ENCODE results near the gene KCNJ11.
"Not testable (repeated sequence)": the region's sequence is repeated elsewhere in the genome, so short reads cannot be mapped to it uniquely, and the experiment has no call there.

KCNJ11 gene

DNA sequence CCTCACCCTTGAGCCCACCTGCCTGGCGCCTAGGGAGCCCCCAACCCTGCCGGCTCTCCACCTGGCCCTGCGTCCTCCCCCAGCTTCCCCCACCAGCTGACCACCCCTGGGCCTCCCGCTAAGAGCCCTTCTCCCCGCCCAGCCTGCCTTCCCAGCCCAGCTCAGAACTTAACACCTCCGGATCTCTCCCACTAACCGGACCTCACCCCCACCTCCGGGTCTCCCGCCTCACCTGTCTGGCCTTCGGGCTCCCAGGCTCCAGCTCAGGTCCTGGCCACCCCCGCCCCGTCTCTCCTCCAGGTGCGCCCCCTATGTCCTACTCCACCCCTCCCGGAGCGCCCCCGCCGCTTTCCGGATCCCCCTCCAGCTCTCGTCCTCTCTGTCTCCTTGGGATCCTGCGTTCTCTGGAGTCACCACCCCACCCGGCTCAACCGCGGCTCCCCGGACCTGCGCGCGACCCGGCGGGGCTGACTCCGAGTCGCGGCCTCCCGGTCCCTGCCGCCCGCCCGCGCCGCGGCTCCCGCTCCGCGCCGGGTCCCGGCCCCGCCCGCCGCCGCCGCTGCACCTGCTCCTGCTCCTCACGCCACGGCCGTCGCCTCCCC lies at the start of gene KCNJ11:
Gene KCNJ11 (minus strand): TSS at position 51 of the 602 bp plus-strand sequence. CDS start 568 bp downstream, outside the sequence.
- no peak for DNase-seq
- in situ Hi-C loops (cut with MboI; ENCODE audit: low pct_unique_long_range_greater_than_20kb, low sequenced_read_pairs) = loop anchor here (10.0 kb wide), 1 partner anchor 116 kb away; no protein-coding TSS in a partner anchor

DNA sequence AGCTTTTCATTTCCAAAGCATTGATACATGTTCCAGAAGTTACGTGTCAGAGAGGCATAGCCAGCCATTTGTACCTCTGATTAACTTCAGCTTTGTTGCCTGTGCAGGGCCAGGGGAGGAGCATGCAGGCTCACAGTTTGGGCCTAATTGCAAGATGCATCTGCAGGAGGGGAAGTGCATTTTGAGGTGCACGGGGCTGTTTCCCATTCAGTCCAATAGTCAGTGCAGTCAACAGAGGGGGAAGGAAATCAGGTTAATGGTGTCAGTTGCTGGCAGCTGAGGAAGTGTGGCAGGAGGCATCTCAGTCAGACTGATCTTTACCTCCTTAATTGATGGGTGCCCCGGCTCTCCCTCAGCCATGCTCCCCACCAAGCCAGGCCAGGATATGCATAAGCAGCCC lies 48.9 kb upstream of the KCNJ11 start:
- in situ Hi-C loops (cut with MboI; ENCODE audit: low pct_unique_long_range_greater_than_20kb, low sequenced_read_pairs) = no loop called here
- DNase-seq = no peak

DNA sequence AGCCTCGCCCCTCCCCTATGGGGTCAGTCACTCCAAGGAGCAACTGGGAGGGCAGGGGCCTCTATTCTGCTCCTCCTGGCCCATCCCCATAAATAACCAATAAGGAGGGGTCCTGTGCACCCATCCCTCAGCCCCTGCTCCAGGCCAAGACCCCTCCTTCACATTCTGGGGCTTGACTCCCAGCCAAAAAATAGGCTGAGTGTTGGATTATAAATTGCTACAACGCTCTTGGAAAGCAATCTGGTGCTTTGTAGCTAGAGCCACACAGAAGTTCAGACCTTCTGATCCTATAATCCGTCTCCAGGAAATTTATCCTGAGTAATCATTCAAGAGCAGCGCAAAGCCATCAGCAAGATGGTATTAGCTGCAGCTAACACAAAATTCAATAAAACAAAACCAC lies 45.6 kb upstream of the KCNJ11 start:
- in situ Hi-C loops (cut with MboI; ENCODE audit: low pct_unique_long_range_greater_than_20kb, low sequenced_read_pairs) = no loop called here
- DNase-seq = no peak

DNA sequence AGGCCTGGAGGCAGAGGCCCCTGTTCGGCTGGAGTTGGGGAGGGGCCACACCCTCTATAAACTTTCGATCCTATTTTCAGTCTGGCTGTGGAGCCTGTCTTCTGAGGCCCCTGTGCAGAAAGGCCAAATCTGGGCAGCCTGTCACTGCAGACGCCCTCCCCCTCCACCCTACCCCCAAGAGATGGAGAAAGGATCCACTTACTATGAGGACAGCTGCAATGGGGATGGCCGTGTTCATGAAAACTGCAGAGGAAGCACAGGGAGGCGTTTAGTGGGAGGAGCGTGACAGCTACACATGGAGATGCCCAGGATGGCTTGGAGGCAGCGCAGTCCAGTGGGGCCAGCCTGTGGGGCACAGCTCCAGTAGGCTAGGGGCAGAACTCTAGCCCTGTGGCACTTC lies 43.5 kb upstream of the KCNJ11 start:
- in situ Hi-C loops (cut with MboI; ENCODE audit: low pct_unique_long_range_greater_than_20kb, low sequenced_read_pairs) = no loop called here
- DNase-seq = no peak

DNA sequence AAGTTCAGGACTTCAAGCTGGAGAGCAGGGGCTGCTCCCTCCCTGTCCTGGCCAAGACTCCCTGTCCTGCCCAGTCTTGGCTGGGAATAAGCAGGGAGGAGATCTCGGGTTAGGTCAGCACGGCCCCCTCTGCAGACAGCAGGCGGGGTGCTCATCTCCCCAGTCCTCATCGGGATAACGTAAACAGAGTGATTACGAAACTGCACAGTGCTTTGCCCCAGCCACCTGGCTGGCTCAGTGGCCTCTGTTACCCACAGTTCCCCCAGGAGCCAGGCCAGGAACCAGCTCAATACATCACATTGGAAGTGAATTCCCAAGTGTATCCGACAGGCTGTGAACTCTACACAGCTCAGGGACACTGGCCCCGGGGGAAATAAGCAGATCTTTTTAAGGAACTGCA lies 42.7 kb upstream of the KCNJ11 start:
- no peak for DNase-seq
- in situ Hi-C loops (cut with MboI; ENCODE audit: low pct_unique_long_range_greater_than_20kb, low sequenced_read_pairs) = no loop called here

DNA sequence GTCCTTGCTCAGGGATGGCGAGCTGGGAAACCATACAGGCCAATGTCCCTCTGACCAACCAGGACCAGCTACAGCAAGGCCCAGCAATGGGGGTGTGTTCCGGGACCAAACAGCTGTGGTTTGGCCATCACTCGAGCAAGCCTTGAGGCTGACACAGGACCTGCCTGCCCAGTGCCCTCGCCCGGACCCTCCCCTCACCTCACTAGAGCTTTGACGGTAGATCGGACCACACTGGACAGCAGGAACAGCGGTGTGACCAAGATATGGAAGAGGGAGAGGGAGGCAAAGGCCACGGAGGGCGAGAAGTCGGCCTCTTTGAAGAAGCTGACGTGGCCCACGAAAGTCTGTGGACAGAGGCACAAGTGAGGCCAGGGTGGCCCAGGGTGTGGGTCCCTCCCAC lies 42.2 kb upstream of the KCNJ11 start:
- in situ Hi-C loops (cut with MboI; ENCODE audit: low pct_unique_long_range_greater_than_20kb, low sequenced_read_pairs) = no loop called here
- DNase-seq = no peak

DNA sequence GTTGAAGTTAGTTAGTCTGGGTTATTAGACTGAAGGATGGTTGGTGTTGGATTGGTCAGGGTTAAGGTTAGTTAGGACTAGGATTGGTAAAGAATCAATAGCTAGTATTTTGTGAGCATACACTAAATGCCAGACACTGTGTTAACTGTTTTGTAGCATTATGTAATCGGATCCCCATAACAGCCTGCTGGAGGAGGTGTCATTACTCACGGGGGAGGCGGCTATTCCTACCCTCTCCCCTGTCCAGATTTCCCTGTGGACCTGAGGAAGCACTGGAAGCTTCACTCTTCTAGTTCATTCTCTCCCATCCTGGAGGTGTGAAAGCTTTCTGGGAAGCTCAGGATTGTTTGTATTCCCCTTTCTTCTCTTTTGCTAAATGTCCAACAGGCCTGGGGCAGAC lies 40.5 kb upstream of the KCNJ11 start:
- no peak for DNase-seq
- in situ Hi-C loops (cut with MboI; ENCODE audit: low pct_unique_long_range_greater_than_20kb, low sequenced_read_pairs) = no loop called here

DNA sequence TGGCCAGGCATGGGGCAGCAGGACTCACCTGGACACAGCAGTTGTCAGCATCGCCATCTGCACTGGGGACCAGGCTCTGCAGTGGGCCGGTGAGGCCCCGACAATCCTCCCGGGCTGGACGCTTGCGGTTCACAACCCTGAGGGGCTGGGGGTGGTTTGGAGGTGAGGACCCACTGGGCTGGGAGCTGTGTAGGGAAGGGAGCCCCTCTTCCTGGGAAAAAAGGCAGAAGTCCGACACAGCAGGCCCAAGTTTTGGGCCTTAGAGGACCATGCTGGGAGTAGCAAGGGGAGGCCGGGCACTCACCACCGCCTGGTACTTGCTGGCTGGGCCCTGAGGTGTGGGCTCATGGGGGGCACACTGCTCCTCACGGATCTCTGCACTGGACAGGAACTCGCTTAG lies 39.8 kb upstream of the KCNJ11 start:
- in situ Hi-C loops (cut with MboI; ENCODE audit: low pct_unique_long_range_greater_than_20kb, low sequenced_read_pairs) = no loop called here
- no peak for DNase-seq

DNA sequence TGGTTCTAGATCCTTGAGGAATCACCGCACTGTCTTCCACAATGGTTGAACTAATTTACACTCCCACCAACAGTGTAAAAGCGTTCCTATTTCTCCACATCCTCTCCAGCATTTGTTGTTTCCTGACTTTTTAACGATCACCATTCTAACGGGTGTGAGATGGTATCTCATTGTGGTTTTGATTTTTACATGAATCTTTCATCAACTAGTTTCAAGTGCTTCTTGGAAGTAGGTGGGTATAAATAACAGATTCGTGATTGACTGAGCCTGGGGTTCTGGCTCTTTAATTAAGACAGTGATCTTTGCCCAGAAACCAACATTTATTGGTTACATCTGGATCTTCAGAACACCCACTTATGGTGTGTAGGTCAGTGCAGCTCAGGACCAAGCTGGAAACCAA lies 37.8 kb upstream of the KCNJ11 start:
- in situ Hi-C loops (cut with MboI; ENCODE audit: low pct_unique_long_range_greater_than_20kb, low sequenced_read_pairs) = not testable (repeated sequence)
- DNase-seq = peak; percentile 66

DNA sequence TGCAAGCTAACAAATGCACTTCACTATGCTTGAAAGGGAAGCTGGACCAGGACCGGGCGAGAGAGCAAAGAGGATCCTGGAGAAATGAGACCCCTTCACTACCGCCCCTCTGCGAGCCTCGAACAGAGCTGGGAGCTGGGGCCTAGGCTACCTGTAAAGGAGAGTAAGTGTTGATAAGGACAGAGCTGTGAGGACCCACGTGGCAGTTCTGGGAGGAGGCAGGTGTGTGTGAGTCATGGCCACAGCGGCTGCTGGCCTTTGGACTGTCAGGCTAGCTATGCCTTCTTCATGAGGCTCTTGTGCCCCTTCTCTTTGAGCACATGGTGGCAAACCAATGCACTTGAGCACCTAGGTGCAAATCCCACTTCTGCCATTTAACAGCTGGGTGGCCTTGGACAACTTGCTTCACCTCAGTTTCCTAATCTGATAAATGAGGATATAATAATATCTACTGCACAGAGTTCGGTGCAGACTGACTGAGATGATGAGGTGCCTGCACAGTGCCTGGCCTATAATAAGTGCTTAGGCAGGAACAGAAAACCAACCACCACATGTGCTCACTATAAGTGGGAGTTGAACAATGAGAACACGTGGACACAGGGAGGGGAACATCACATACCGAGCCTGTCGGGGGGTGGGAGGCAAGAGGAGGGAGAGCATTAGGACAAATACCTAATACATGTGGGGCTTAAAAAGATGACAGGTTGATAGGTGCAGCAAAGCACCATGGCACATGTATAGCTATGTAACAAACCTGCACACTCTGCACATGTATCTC lies 35.3 kb upstream of the KCNJ11 start:
- no peak for DNase-seq
- in situ Hi-C loops (cut with MboI; ENCODE audit: low pct_unique_long_range_greater_than_20kb, low sequenced_read_pairs) = no loop called here

DNA sequence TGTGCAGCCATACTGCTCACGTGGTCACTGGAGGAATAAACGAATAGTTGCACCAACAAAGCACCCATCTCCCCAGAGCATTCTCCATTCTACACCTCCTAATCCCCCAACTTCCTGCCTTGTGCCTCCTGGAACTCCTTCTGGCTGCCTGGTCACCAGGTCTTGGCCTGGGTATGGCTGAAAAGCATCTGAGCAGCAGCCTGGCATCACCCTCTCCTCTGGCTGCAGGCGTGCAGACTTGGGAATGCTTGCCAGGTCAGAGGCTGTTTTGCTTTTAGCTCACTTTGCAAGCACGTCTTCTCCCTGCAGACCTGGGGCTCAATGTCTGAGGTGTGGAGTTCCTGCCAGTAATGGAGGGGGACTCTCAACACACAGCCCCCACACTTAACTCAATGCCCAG lies 33.3 kb upstream of the KCNJ11 start:
- in situ Hi-C loops (cut with MboI; ENCODE audit: low pct_unique_long_range_greater_than_20kb, low sequenced_read_pairs) = no loop called here
- DNase-seq = no peak

DNA sequence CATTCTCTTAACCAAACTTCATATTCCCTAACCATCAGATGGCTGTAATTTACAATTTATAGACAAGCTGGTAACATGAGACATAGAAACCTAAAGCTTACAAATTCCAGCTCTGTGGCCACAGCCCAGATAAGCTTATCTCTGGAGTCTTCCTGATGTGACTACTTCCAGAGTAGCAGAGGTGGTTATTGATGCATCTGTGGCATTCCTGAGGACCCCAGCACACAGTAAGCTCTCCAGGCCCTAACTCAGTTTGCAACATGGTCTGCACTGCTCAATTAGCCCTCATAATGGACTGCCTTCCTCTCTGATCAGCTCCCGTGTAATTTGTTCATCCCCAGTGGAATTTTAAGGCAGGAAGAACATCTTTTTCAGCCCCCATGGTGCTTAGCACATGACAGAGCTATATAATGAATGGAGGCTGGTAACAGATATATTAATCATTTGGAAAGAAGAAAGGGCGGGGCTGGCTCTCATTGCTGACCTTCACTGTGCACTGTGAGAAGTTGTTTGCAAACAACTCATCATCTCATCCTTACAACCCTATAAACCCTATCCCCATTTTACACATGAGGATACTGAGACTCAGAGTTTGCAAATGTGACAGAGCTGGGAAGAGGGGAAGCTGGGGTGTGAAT lies 30.1 kb upstream of the KCNJ11 start:
- in situ Hi-C loops (cut with MboI; ENCODE audit: low pct_unique_long_range_greater_than_20kb, low sequenced_read_pairs) = no loop called here

DNA sequence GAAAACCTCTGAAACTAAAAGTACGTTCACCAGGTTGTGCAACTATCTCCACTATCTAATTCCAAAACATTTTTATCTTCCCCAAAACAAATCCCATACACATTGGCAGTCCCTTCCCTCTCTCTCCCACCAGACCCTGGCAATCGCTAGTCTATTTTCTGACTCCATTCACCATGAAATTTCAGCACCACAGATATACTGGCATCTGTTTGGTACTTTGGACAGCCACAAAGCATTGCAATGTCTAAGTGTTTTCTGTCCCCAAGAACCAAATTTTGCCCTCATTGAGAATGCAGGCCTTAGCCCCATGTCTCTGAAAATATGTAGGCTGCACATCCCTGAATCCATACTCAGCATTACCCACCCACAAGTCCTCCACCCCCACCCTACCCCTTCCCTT lies 28.0 kb upstream of the KCNJ11 start:
- in situ Hi-C loops (cut with MboI; ENCODE audit: low pct_unique_long_range_greater_than_20kb, low sequenced_read_pairs) = no loop called here

More for the DNA sequence above, 30.1 kb upstream of the KCNJ11 start:
- no peak for DNase-seq

DNA sequence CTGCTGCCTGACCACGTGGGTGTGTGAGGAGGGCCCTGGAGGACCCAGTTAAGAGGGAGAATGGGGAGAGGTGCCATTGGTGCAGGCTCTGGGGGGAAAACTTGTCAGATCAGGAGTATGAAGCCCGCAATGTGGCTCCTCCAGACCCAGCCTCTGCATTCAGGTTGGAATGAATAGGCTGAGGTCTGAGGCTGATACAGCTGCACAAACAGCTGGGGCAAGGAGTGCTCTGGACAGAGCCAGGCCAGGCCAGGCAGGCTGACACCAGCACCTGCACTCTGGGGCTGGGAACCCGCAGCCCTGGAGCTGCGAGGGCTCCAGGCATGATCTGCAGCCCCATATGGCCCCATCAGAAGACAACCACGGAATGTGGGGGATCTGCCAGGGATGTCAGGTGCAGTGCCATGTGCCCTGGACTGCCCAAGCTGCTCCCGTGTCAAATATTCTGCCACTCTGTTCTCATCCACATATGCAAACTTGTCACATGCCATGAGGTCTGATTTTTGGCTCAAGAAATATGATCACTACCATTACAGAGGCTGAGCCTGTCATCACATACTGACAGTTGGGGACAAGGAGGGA lies 27.2 kb upstream of the KCNJ11 start:
- DNase-seq = no peak
- in situ Hi-C loops (cut with MboI; ENCODE audit: low pct_unique_long_range_greater_than_20kb, low sequenced_read_pairs) = no loop called here

More for the DNA sequence above, 28.0 kb upstream of the KCNJ11 start:
- no peak for DNase-seq

DNA sequence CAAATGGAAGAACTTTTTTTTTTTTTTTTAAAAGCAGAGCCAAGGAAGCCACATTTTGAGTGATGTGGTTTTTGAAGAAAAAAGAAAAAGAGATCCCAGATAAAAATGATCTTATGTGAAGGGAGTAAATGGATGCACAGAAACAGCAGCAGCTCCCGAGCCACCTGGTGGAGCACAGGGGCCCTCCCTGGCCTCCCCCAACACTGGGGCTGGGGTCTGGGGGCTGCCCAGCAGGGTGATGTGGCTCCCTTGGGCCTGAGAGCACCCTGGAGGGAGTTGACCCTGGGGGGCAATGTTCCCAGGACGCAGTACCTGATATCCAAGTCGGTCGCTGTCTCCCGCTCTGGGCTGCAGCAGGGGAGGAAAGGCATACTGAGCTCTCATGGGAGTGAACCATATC lies 26.5 kb upstream of the KCNJ11 start:
- in situ Hi-C loops (cut with MboI; ENCODE audit: low pct_unique_long_range_greater_than_20kb, low sequenced_read_pairs) = no loop called here
- DNase-seq = no peak

DNA sequence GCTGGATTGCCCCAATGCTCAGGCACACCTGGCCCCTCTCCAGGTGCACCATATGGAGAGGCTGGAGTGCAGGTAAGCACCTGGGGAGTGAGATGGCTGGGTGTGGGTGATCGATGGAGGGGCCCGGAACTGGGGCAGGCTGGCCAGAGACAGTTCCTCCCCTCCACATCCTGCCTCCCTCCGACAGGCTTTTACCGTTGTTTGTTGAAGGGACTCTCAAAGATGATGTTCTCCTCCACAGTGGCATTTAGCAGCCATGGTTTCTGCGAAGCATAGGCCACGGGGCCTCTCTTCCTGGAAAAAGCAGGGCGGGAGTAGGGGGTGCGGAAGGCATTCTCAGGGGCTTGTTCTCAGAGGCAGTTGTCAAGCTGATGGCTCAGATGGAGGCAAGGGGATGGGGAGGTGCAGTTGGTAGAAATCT lies 25.9 kb upstream of the KCNJ11 start:
- DNase-seq = peak; percentile 24
- in situ Hi-C loops (cut with MboI; ENCODE audit: low pct_unique_long_range_greater_than_20kb, low sequenced_read_pairs) = no loop called here

DNA sequence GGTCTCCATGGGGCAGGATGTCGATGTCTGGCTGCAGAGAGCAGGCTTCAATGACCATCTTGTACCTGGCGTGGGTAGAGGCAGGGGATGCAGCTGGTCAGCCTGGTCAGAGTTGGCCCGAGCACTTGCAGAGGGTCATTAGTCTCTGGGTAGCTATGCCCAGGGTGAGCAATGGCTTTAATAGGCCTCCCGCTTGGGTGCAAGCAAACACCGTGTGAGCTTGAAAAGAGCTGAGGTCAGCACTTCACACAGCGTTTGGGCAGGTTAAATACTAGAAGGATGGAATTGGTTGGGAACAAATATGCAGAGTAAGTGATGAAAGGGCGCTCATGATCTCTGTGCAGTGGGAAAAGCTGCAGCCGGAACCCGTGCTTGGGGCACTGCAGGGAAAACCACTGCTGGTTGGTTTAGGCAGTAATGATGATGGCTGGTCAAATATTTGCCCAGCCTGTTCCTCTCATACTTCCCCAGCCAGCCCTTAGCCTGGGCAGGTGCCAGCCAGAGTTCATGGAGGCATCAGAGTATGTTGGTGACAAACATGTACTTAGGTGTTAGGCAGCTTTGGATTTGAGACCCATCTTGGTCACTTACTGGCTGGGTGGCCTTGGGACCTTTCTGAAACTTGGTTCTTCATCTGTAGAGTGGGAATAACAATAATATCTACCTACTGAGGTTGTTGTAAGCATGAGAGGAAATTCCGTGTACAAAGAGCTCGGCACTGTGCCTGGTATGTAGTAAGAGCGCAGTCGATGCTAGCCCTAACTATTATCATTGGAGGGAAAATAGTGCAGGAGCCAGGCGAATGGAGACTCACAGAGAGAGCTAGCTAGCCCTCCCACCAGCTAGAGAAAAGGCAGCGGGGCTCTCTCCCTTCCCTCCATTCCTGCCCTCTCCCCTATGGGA lies 25.2 kb upstream of the KCNJ11 start:
- in situ Hi-C loops (cut with MboI; ENCODE audit: low pct_unique_long_range_greater_than_20kb, low sequenced_read_pairs) = no loop called here
- no peak for DNase-seq

DNA sequence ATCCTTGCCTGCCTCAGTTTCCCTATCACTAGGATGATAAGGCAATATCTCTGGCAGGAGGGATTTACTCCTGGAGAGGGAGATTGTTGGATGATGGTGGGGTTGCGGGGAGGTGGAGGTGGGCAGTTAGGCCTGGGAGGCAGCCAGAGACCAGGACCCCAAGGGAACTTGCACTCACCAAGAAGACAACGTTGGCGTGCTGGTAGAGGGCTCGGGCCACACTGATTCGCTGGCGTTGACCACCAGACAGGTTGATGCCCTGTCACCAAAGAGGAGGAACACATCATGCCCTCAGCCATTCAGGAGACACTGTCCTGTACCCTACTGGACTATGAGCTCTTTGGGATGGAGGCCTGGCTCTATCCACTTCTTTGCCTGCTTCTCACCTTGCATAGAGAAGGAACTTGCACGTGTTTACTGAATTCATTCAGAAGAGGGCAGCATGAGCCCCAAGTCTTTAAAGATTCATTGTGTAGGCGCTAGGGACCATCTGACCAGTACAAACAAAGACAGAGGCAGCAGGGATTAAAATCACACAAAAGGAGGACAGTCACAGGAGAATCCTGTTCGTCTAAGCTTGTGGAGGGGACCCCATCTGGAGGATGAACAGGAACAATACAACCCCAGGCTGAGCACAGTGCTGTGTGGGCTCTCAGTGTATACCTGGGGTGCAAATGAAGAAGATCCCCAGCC lies 24.2 kb upstream of the KCNJ11 start:
- no peak for DNase-seq
- in situ Hi-C loops (cut with MboI; ENCODE audit: low pct_unique_long_range_greater_than_20kb, low sequenced_read_pairs) = no loop called here

DNA sequence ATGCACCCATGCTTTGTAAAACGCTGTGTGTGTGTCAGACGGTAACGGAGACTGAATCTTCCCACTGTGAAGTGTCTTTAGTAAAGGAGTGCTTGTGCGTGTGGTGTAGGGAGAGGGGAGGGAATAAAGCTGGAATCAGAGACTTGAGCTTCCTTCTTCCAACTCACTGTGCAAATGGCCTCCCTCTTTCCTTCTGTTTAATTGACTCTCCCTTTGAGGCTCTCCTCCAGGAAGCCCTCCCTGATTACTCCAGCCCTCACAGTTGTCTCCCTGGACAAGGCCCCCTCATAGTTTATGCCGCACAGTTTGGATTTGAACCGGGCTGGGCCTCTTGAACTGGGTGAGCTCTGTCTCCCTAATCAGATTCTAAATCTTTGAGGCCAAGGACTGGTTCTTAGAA lies 23.0 kb upstream of the KCNJ11 start:
- in situ Hi-C loops (cut with MboI; ENCODE audit: low pct_unique_long_range_greater_than_20kb, low sequenced_read_pairs) = no loop called here
- no peak for DNase-seq
